Kidney capillary endothelial cell (primary cell): ENCODE measurements around the gene NLGN1.
"Not testable (repeated sequence)": the region's sequence is repeated elsewhere in the genome, so short reads cannot be mapped to it uniquely, and the experiment has no call there.

Source experiments
- DNase-seq: peaks from one replicate; pipeline ENCODE4 v3.0.0-alpha.2; 2018; ENCODE audit warnings: low spot score

Gene NLGN1

DNA sequence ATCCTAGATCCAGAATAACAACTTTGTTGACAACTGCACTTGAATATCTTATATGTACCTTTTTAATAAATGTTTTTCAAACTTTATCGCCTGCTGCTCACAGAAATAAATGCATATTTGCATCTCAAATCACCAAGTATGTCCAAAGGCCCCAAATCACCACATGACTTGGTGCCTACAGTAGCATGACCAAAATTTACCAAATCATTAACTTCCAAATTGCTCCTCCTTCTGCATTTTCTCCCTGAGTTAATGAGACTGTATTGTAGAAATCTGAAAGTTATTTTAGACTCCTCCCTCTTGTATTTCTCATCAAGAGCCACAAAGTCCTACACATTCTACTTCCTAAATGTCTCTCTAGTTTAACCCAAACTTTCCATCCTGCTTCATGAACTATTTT lies 826.1 kb downstream of the NLGN1 start:
- no peak for DNase-seq

DNA sequence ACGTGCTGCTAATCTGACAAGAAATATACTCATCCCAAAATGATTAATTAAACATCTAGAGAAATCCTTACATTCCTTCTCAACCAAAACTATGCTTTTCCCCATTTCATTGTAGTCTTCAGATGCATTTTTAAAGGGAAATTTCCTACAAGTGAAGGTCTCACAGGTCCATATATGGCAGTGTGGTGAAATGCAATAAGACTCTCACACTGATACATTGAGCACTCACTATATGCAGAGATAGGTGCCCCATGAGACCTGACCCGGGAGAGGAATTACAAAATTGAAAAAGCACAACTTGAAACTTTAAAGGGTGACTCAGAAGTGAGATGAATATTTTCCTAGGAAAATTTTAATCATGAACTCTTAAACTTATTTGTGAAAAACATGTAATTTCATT lies 832.4 kb downstream of the NLGN1 start:
- DNase-seq, result no peak

DNA sequence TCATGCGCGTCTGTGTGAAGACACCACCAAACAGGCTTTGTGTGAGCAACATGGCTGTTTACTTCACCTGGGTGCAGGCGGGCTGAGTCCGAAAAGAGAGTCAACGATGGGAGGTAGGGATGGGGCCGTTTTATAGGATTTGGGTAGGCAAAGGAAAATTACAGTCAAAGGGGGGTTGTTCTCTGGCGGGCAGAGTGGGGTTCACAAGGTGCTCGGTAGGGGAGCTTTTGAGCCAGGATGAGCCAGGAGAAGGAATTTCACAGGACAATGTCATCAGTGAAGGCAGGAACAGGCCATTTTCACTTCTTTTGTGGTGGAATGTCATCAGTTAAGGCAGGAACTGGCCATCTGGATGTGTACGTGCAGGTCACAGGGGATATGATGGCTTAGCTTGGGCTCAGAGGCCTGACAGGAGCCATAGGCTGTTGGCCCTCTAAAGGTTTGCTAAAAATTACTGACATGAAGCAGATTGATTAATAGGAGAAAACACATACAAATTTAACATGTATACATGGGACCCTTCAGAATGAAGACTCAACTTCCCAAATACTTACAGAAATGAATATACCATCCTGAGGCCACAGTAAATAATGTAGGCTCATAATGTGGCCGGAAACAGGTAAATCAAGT lies 834.6 kb downstream of the NLGN1 start:
- not testable (repeated sequence) for DNase-seq

- DNase-seq, result no peak
Measured at GRCh38 chr3:174232658-174233429, 835.3 kb downstream of the NLGN1 start.

DNA sequence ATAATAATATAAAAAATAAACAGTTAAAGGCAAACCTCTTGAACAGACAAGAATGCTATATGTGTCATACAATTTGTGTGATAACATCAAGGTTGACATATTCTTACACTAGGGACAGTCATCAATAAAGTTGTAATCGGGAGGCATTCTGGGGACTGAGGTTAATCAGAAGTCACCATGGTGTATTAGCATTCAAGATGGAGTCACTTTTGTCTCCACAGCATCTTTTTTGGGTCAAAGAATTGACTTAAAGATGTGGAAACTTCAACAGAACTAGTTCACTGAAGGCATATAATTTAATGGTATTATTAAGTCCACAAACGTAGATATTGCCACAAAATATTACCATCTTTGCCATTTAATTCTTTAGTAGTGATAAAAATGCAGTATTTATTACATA lies 836.0 kb downstream of the NLGN1 start:
- no peak for DNase-seq

- DNase-seq, result no peak
Measured at GRCh38 chr3:174242311-174243041, 844.9 kb downstream of the NLGN1 start.

DNA sequence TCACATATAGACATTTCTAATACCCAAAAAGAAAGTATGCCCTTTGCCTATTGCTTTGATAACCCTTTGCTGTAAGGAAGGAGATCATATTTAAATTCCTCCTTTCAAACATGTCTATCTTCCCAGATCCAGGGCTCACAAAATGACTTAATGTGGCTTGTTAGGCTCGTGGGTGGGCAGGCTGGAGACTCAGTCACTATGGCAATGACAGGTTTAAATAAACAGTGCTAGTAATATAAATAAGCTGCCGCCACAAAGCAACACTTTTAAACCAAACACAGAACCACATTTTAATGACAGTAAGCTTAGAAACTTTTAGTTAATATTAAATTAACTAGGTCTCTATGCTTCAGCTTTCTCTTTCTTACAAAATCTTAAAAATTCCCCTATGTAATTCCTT lies 845.6 kb downstream of the NLGN1 start:
- DNase-seq, result no peak

- DNase-seq, result no peak
Measured at GRCh38 chr3:174247687-174248152, 850.2 kb downstream of the NLGN1 start.

- DNase-seq, result no peak
Measured at GRCh38 chr3:174251681-174252080, 854.1 kb downstream of the NLGN1 start.

DNA sequence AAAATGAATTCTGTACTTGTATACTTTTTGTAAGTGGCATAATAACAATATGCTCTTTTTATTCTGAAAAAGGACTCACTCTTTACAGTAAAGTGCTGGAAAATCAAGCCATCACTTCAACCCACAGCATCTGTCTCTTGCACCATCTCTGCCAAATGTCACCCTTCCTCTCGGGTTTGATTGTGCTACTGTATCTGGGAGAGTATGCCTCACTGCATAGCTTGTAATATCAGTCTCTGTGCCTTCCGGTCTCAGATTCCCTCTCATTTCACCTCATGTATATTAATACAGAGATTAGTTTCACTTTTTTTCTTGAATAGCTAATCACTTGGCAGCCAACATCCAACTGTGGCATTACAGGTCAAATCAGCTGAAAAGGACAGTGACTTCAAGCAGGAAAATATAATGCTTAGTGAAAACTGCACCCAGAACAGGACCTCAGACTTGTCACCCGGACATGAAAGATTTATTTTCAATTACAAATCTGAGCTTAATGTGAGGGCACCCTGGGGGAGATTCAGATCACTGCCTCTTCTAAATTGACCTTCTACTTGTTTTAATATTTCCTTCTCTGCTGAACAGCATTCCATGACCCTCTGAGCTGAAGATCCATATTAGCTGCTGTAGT lies 855.8 kb downstream of the NLGN1 start:
- DNase-seq, result no peak

- no peak for DNase-seq
Measured at GRCh38 chr3:174253940-174254339, 856.4 kb downstream of the NLGN1 start.

DNA sequence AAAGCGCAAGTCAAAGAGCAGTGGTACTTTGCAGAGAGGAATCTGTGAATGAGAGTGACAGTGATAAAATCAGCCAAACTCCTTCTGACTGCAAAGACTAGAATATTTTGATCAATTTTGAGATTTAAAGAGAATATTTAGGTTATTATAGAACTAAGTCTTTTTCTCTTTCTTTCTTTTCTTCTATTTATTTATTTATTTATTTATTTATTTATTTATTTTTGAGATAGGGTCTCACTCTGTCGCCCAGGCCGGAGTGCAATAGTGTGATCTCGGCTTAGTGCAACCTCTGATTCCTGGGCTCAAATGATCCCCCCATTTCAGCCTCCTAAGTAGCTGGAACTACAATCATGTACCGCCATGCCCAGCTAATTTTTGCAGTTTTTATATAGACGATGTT lies 857.9 kb downstream of the NLGN1 start:
- no peak for DNase-seq

GRCh38 chr3:174266476-174266875 lies 868.9 kb downstream of the NLGN1 start:
- no peak for DNase-seq

GRCh38 chr3:174268061-174268460 lies 870.5 kb downstream of the NLGN1 start:
- DNase-seq, result no peak

DNA sequence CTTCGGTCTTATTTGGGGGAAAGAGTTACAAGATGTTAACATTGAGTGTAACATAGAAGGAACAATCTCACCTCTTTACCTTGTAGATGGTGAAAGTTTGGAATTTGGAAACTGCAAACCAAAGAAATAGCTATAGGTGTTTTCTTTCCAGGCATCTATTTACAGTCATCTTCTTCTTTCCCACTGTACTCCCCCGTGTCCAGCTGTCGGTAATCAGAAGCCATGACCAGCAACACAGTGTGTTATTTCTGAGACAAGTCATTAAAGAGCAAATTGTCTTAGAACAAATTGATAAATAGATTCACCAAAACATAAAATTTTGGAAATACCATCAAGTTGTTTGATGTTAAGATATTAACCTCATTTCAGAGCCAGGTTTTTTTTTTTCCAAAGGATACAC lies 871.0 kb downstream of the NLGN1 start:
- no peak for DNase-seq

DNA sequence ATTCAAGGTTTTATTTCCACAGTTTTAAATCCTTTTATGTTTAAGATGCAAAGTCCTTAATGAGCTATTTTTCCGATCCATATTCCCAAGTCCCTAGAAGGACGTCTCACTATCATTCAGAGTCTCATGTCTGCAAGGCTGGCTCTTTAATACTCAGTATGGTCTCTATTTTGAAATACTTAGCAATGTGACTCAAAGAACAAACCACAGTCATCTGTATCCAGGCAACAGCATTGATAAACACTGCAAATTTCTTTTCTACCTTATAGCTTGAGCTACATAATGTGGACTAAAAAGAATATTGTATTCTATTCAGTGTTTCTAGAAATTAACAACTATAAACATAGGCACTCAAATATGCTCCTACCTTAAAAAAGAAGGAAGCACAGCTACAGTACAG lies 873.3 kb downstream of the NLGN1 start:
- DNase-seq, result no peak

DNA sequence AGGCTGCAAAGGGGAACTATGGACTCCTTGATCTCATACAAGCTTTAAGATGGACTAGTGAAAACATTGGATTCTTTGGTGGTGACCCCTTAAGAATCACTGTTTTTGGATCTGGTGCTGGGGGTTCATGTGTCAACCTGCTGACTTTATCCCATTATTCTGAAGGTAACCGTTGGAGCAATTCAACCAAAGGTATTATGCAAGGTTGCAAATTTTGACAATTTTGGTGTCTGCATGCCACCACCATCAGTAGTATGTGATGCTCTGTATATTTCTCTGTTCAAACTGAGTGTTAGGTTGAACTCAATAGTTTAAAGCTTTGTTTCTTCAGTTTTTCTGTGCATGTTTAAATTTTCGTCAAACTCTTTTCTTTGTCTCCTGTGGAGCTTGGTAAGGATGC lies 877.8 kb downstream of the NLGN1 start:
- DNase-seq, result no peak

GRCh38 chr3:174276826-174277225 lies 879.3 kb downstream of the NLGN1 start:
- no peak for DNase-seq

DNA sequence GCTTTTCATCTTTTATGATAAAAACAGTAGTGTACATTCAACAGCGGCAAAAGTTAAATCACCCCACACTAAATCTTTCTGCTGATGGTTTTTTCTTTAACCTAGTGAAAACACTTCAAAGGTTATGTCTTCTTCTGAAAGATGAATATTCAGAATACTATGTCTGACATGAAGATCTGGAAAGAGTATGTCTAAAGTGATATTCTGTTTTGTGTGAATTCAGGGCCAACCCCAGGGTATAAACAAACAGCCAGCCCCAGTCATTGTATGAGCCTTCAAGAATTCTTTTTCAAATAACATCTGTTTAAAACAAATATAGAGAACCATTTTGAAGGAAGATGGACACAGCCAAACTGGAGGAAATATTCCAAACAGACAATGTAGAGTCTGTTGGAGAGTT lies 880.5 kb downstream of the NLGN1 start:
- DNase-seq, result no peak

GRCh38 chr3:174280186-174280585 lies 882.6 kb downstream of the NLGN1 start:
- no peak for DNase-seq

DNA sequence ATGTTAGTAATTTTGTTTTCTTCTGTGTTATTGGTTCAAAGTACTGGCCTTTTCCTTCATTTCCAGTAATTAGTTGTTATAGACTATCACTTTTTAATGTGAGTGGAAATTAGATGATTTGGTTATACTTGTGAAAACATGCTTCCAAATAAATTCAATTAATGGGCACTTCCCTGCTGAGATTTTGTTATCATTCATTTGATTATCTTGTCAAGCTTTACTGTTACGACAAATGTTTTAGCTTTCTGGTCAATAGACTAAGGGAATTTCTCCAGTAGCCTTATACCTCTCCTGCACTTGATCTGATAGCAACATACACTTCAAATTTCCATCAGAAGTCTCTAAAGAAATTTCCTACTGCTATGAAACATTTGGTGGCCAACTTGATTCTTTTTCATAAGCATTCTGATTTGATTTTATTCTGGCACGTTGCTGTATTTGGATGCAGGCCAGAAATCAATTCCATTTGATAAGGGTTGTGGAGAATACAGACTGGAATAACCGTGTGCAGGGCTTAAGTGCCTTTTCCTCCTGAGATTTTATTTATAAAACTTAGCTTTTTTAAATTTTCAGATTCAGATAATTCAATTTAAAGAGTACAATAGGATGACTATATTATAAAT lies 887.8 kb downstream of the NLGN1 start:
- DNase-seq, result no peak

DNA sequence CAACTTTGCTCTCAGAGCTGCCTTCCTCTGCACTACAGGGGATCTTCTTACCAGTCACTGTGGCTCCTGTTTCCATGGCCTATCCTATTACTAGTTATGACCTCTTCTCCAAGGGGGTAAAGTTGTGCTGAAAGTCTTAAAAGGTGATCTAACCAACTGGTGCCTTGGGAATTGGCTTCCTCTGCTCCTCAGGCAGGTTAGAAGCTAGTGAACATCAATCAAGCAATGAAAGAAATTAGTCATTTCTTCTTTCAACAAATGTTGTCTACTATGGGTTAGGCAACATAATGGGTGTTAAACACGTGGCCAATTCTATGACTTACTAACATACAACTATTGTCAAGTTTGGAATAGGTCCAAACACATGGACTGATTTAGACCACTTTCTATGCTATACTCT lies 890.2 kb downstream of the NLGN1 start:
- DNase-seq, result no peak
